Measurements from ENCODE around the gene TAF4. TPM values are rescaled to one million over a fixed set of nuclear protein-coding genes. Genes with fewer than 3 reads are reported as not detected.

TAF4 gene
- total and polyA plus RNA-seq, 2 of the 13 experiments (the other 11 are each of a cell fraction or from before 2014, with no cell fraction given), result 5.9 to 12.0 TPM

DNA sequence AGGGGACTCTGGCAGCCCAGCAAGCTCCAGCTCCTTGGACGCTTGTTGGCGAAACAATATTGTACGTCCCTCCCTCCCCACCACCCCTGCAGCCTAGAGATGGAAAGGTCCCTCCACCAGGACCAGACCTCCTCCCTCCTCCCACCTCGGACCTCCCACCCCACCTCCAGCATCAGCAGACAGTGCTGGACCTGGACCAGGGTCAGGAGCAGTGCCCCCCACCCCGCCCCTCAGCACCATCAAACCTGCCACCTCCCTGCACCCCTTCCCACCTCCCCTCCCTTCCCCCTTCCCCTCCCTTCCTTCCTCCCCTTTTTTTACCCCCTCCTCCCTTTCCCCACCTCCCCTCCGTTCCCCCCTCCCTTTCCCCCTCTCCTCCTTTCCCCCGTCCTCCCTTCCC, 98.4 kb downstream of the TAF4 start:
- Histone ChIP-seq H3K4me3 (replicated peaks in 1 of 3; ENCODE audit: insufficient read depth in 1 of 3, low read depth in 2 of 3, low read length in 3 of 3) (no peak overlapping the region), H3K27me3 (ENCODE audit: control insufficient read depth in 1 of 2, insufficient read depth in 2 of 2, low read length in 2 of 2) (no peaks in the 10 kb centered on the region; a peak in 1 of 5 replicates), H3K9ac (ENCODE audit: insufficient read depth, low read depth, low read length) (no peak overlapping the region), H3K4me1 (ENCODE audit: insufficient read depth, low read length) (peaks cover 31% of the 10 kb centered on the region), H3K36me3 (replicated peaks in 1 of 2; ENCODE audit: control insufficient read depth in 1 of 2, insufficient read depth in 2 of 2, low read length in 2 of 2) (peaks cover 3 to 7% of the 10 kb centered on the region in 2 experiments; a peak in 4 of 5 replicates), H3K79me2 (ENCODE audit: insufficient read depth, low read length) (no peaks in the 10 kb centered on the region), H2AFZ (ENCODE audit: low read length) (no peak overlapping the region), H4K20me1 (ENCODE audit: insufficient read depth, low read length) (no peaks in the 10 kb centered on the region), H3K27ac (ENCODE audit: extremely low read length, insufficient read depth, low read length) (no peak overlapping the region), H3K4me2 (ENCODE audit: low read depth, low read length) (peak overlapping the region; percentile 69), H3K9me3 (ENCODE audit: low read length) (no peaks in the 10 kb centered on the region)
- BruUV-seq (replicated peaks), result no TSS peak
- no peak for DNase-seq (ENCODE audit: low spot score)
- 57% methylated on average over 7 of the region's 7 CpGs for WGBS (ENCODE audit: low lambda C conversion rate)
- intact Hi-C loops (cut with micrococcal nuclease; ENCODE audit: unreplicated experiment) (no loop called here), in situ Hi-C loops (cut with HindIII; ENCODE audit: extremely low pct_ligation_motif_present, low pct_unique_long_range_greater_than_20kb) (loop anchor here (5.0 kb wide), 1 partner anchor 50 kb away; no protein-coding TSS in a partner anchor)
- POLR2A ChIA-PET, result no interaction called here
- CTCF ChIA-PET (ENCODE audit: low intra/inter-chr PET ratio, low total read pairs), result no interaction called here
- no peak for TF ChIP-seq ZNF646 (CRISPR knock-in tag; IDR thresholded peaks at IDR 0.05)
- TF ChIP-seq PCBP1 (IDR thresholded peaks at IDR 0.05; ENCODE audit: borderline replicate concordance, low read depth, low read length), result 0 out of 2 replicates have a peak, but pooled peaks have one; percentile 75
- TF ChIP-seq ZFP90 (CRISPR knock-in tag; IDR thresholded peaks at IDR 0.05; ENCODE audit: borderline replicate concordance), result no peak
- TF ChIP-seq ZNF709 (CRISPR knock-in tag; IDR thresholded peaks at IDR 0.05), result no peak
- TF ChIP-seq HNRNPK (IDR thresholded peaks at IDR 0.05; ENCODE audit: low read depth, low read length, poor library complexity, severe bottlenecking), result peak; percentile 64
- TF ChIP-seq IRF9 (CRISPR knock-in tag; IDR thresholded peaks at IDR 0.05; ENCODE audit: borderline replicate concordance), result no peak
- ATAC-seq, result no peak
- FAIRE-seq, result no peak

All from HepG2 (cell line).